HAP-1 (cell line): ENCODE data around the gene RGS17.
"Not testable (repeated sequence)": the region's sequence is repeated elsewhere in the genome, so short reads cannot be mapped to it uniquely, and the experiment has no call there.

Experiments used
- DNase-seq, 2 experiments: peaks; one replicate each; pipeline ENCODE4 v3.0.0-alpha.2; 2016 to 2020; ENCODE audit warnings: low spot score in 2 of 2
- H3K27me3 ChIP-seq: fragments of 250-450 bp; sonication (Bioruptor Pico); 2 replicates; pipeline ENCODE4 v1.5.1; 2020; ENCODE audit warnings: low read depth, mild to moderate bottlenecking, moderate library complexity
- H3K36me3 ChIP-seq: fragments of 250-450 bp; sonication (Bioruptor Pico); replicated peaks from 2 replicates; pipeline ENCODE4 v1.5.1; 2020; ENCODE audit warnings: mild to moderate bottlenecking
- H3K4me1 ChIP-seq: fragments of 250-450 bp; sonication (Bioruptor Pico); 2 replicates; pipeline ENCODE4 v1.5.1; 2020; ENCODE audit warnings: mild to moderate bottlenecking
- H3K4me3 ChIP-seq: fragments of 250-450 bp; sonication (Bioruptor Pico); 2 replicates; pipeline ENCODE4 v1.5.1; 2020; ENCODE audit warnings: mild to moderate bottlenecking, moderate library complexity
- H3K9me3 ChIP-seq: fragments of 250-450 bp; sonication (Bioruptor Pico); 2 replicates; pipeline ENCODE4 v1.5.1; 2020; ENCODE audit warnings: mild to moderate bottlenecking, moderate library complexity
- in situ Hi-C: fragments of 300-500 bp; cut with MboI; formaldehyde crosslinking; loops from 3 replicates; pipeline ENCODE4 v1.14.3; 2020; ENCODE audit warnings: low sequenced_read_pairs, inconsistent platforms, mixed read lengths

RGS17 gene

GRCh38 chr6:152980656-152981055 lies 150.4 kb downstream of the RGS17 start:
- no peak for DNase-seq
- H3K4me1 ChIP-seq, result peaks cover 44% of the 10 kb centered on the region
- peak overlapping the region; percentile 72 for H3K4me3 ChIP-seq
- no peaks in the 10 kb centered on the region for H3K27me3 ChIP-seq
- H3K9me3 ChIP-seq, result no peaks in the 10 kb centered on the region
- peaks cover 29% of the 10 kb centered on the region for H3K36me3 ChIP-seq
- in situ Hi-C loops, result loop anchor here (25.0 kb wide), 1 partner anchor 1518 kb away; the partner anchor contains the start of gene RMND1

GRCh38 chr6:152979116-152979515 lies 152.0 kb downstream of the RGS17 start:
- no peak for DNase-seq
- peak overlapping the region; percentile 72 for H3K4me3 ChIP-seq
- H3K36me3 ChIP-seq, result peaks cover 45% of the 10 kb centered on the region
- H3K9me3 ChIP-seq, result no peaks in the 10 kb centered on the region
- H3K4me1 ChIP-seq, result peaks cover 57% of the 10 kb centered on the region
- in situ Hi-C loops, result loop anchor here (25.0 kb wide), 1 partner anchor 1517 kb away; the partner anchor contains the start of gene RMND1
- H3K27me3 ChIP-seq, result no peaks in the 10 kb centered on the region

- Histone ChIP-seq H3K4me3 (no peak overlapping the region), H3K36me3 (peaks cover 55% of the 10 kb centered on the region), H3K9me3 (no peaks in the 10 kb centered on the region), H3K4me1 (peaks cover 57% of the 10 kb centered on the region), H3K27me3 (no peaks in the 10 kb centered on the region)
- in situ Hi-C loops, result loop anchor here (25.0 kb wide), 1 partner anchor 1516 kb away; the partner anchor contains the start of gene RMND1
- peak in 1 of 2 experiments; percentile 55 for DNase-seq
These were observed 153.0 kb downstream of the RGS17 start for GRCh38 chr6:152978058-152978457.

GRCh38 chr6:152977556-152977955 lies 153.5 kb downstream of the RGS17 start:
- Histone ChIP-seq H3K27me3 (no peaks in the 10 kb centered on the region), H3K9me3 (no peaks in the 10 kb centered on the region), H3K4me3 (no peak overlapping the region), H3K4me1 (peaks cover 57% of the 10 kb centered on the region), H3K36me3 (peaks cover 60% of the 10 kb centered on the region)
- in situ Hi-C loops, result loop anchor here (25.0 kb wide), 1 partner anchor 1515 kb away; the partner anchor contains the start of gene RMND1
- DNase-seq, result peak in 1 of 2 experiments; percentile 90

- H3K36me3 ChIP-seq, result peaks cover 68% of the 10 kb centered on the region
- H3K27me3 ChIP-seq, result no peaks in the 10 kb centered on the region
- H3K4me3 ChIP-seq, result no peak overlapping the region
- DNase-seq, result no peak
- peaks cover 57% of the 10 kb centered on the region for H3K4me1 ChIP-seq
- in situ Hi-C loops, result loop anchor here (25.0 kb wide), 1 partner anchor 1514 kb away; the partner anchor contains the start of gene RMND1
- H3K9me3 ChIP-seq, result no peaks in the 10 kb centered on the region
These were observed 154.3 kb downstream of the RGS17 start for GRCh38 chr6:152976749-152977148.

GRCh38 chr6:152975204-152975915 lies 155.7 kb downstream of the RGS17 start:
- Histone ChIP-seq H3K4me3 (no peak overlapping the region), H3K36me3 (peaks cover 82% of the 10 kb centered on the region), H3K4me1 (peaks cover 56% of the 10 kb centered on the region), H3K27me3 (no peaks in the 10 kb centered on the region), H3K9me3 (no peaks in the 10 kb centered on the region)
- in situ Hi-C loops, result loop anchor here (25.0 kb wide), 1 partner anchor 1513 kb away; the partner anchor contains the start of gene RMND1
- DNase-seq, result no peak

- Histone ChIP-seq H3K27me3 (no peaks in the 10 kb centered on the region), H3K36me3 (peaks cover 80% of the 10 kb centered on the region), H3K9me3 (no peaks in the 10 kb centered on the region), H3K4me3 (no peak overlapping the region), H3K4me1 (peaks cover 42% of the 10 kb centered on the region)
- in situ Hi-C loops, result loop anchor here (25.0 kb wide), 1 partner anchor 237 kb away; no protein-coding TSS in a partner anchor
- no peak for DNase-seq
These were observed 157.2 kb downstream of the RGS17 start for GRCh38 chr6:152973916-152974315.

GRCh38 chr6:152969688-152970418 lies 161.2 kb downstream of the RGS17 start:
- Histone ChIP-seq H3K27me3 (no peaks in the 10 kb centered on the region), H3K4me3 (no peak overlapping the region), H3K36me3 (peaks cover 49% of the 10 kb centered on the region), H3K9me3 (no peaks in the 10 kb centered on the region), H3K4me1 (peaks cover 5% of the 10 kb centered on the region)
- DNase-seq, result no peak
- in situ Hi-C loops, result loop anchor here (25.0 kb wide), 1 partner anchor 233 kb away; no protein-coding TSS in a partner anchor

GRCh38 chr6:152966168-152966894 lies 164.8 kb downstream of the RGS17 start:
- in situ Hi-C loops, result loop anchor here (25.0 kb wide), 1 partner anchor 229 kb away; no protein-coding TSS in a partner anchor
- Histone ChIP-seq H3K36me3 (peaks cover 14% of the 10 kb centered on the region), H3K27me3 (peaks cover 10% of the 10 kb centered on the region; the same call in 1 of the 2 replicates)
- H3K9me3 ChIP-seq, DNase-seq, H3K4me3 ChIP-seq, H3K4me1 ChIP-seq: not testable (repeated sequence)

- in situ Hi-C loops, result loop anchor here (10.0 to 25.0 kb wide), 2 partner anchors 95 to 222 kb away; no protein-coding TSS in a partner anchor
- no peak for DNase-seq
- no peak overlapping the region for H3K4me3 ChIP-seq
These were observed 171.7 kb downstream of the RGS17 start for GRCh38 chr6:152959333-152959732.

GRCh38 chr6:152957796-152958195 lies 173.3 kb downstream of the RGS17 start:
- no peak for DNase-seq
- peaks cover 7% of the 10 kb centered on the region; the same call in 1 of the 2 replicates for H3K27me3 ChIP-seq
- no peaks in the 10 kb centered on the region for H3K4me1 ChIP-seq
- H3K36me3 ChIP-seq, result no peaks in the 10 kb centered on the region
- in situ Hi-C loops, result loop anchor here (10.0 to 25.0 kb wide), 2 partner anchors 93 to 220 kb away; no protein-coding TSS in a partner anchor
- no peak overlapping the region for H3K4me3 ChIP-seq
- peaks cover 5% of the 10 kb centered on the region for H3K9me3 ChIP-seq

More at GRCh38 chr6:152959333-152959732, 171.7 kb downstream of the RGS17 start:
- peaks cover 10% of the 10 kb centered on the region; the same call in 1 of the 2 replicates for H3K27me3 ChIP-seq
- no peaks in the 10 kb centered on the region for H3K4me1 ChIP-seq
- peaks cover 5% of the 10 kb centered on the region for H3K9me3 ChIP-seq
- no peaks in the 10 kb centered on the region for H3K36me3 ChIP-seq
